ENCODE measurements around the gene C4orf33.
"Not testable (repeated sequence)": the region's sequence is repeated elsewhere in the genome, so short reads cannot be mapped to it uniquely, and the experiment has no call there.

C4orf33 gene

GRCh38 chr4:129095811-129096454, at the start of gene C4orf33:
Gene C4orf33 (plus strand): TSS chr4:129096152. CDS start chr4:129102611, 6,459 bp downstream.
- FAIRE-seq = no peak

- FAIRE-seq = no peak
Observed at GRCh38 chr4:129059028-129059427, 36.9 kb upstream of the C4orf33 start.

- no peak for FAIRE-seq
Observed at GRCh38 chr4:129062580-129062979, 33.4 kb upstream of the C4orf33 start.

GRCh38 chr4:129063640-129064039, 32.3 kb upstream of the C4orf33 start:
- FAIRE-seq = no peak

- no peak for FAIRE-seq
Observed at GRCh38 chr4:129064717-129065116, 31.2 kb upstream of the C4orf33 start.

GRCh38 chr4:129069537-129069936, 26.4 kb upstream of the C4orf33 start:
- FAIRE-seq = not testable (repeated sequence)

GRCh38 chr4:129077326-129077725, 18.6 kb upstream of the C4orf33 start:
- FAIRE-seq = no peak

- FAIRE-seq = no peak
Observed at GRCh38 chr4:129080129-129080528, 15.8 kb upstream of the C4orf33 start.

- FAIRE-seq = no peak
Observed at GRCh38 chr4:129082302-129082701, 13.7 kb upstream of the C4orf33 start.

GRCh38 chr4:129085472-129085871, 10.5 kb upstream of the C4orf33 start:
- FAIRE-seq = no peak

- no peak for FAIRE-seq
Observed at GRCh38 chr4:129087516-129087915, 8.4 kb upstream of the C4orf33 start.

GRCh38 chr4:129092631-129093190, 3.2 kb upstream of the C4orf33 start:
- no peak for FAIRE-seq

- FAIRE-seq = no peak
Observed at GRCh38 chr4:129093191-129093920, 2.6 kb upstream of the C4orf33 start, which contains the start of gene SCLT1. Gene SCLT1 (minus strand): TSS chr4:129093539. CDS start chr4:129093103, 436 bp downstream.

- FAIRE-seq = no peak
Observed at GRCh38 chr4:129094347-129094746, 1.6 kb upstream of the C4orf33 start.

- no peak for FAIRE-seq
Observed at GRCh38 chr4:129098531-129099001, 2.6 kb downstream of the C4orf33 start.

- no peak for FAIRE-seq
Observed at GRCh38 chr4:129109965-129110824, 14.2 kb downstream of the C4orf33 start.

- no peak for FAIRE-seq
Observed at GRCh38 chr4:129110931-129111330, 15.0 kb downstream of the C4orf33 start.

- FAIRE-seq = no peak
Observed at GRCh38 chr4:129111919-129112318, 16.0 kb downstream of the C4orf33 start.

GRCh38 chr4:129113434-129113833, 17.5 kb downstream of the C4orf33 start:
- no peak for FAIRE-seq

GRCh38 chr4:129113919-129114318, 18.0 kb downstream of the C4orf33 start:
- no peak for FAIRE-seq

GRCh38 chr4:129117705-129118104, 21.8 kb downstream of the C4orf33 start:
- FAIRE-seq = no peak

GRCh38 chr4:129126614-129127013, 30.7 kb downstream of the C4orf33 start:
- FAIRE-seq = not testable (repeated sequence)

- FAIRE-seq = no peak
Observed at GRCh38 chr4:129129143-129129542, 33.2 kb downstream of the C4orf33 start.

Measured in colon (tissue), 2 donors.